ENCODE measurements around the gene CAPN14. TPM values are rescaled to one million over a fixed set of nuclear protein-coding genes. Genes with fewer than 3 reads are reported as not detected.

CAPN14 gene
- total and polyA plus RNA-seq, 2 of the 4 experiments (the other 2 are of a cell fraction), result under 0.01 to 0.09 TPM

DNA sequence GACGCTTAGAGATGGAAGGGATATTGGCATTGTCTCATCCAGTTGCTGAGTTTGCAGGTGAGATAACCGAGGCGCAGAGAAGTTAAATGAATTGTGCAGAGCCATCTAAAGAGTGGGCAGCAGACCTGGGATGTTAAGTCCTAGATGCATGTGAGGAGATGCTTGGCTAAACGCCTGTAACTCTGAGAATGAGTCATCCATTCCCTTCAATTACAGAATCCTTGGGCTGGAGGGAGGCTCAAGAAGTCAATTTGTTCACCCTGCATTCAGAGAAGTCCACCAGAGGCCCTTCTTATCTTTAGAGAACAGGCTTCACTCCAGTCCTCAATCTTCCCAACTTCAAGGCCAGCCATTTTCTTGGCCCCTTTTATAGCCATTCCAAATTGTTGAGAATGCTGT, 18.2 kb upstream of the CAPN14 start:
- peak overlapping the region; percentile 3; the same call in 1 of the 2 replicates for H3K4me2 ChIP-seq (ENCODE audit: low read depth, low read length)
- no peak overlapping the region for H3K9ac ChIP-seq (ENCODE audit: low read depth, low read length)
- in situ Hi-C loops (cut with MboI; ENCODE audit: low sequenced_read_pairs), result no loop called here

More for the DNA sequence above, 18.2 kb upstream of the CAPN14 start:
- H3K27me3 ChIP-seq (ENCODE audit: control insufficient read depth, insufficient read depth, low read length), result no peaks in the 10 kb centered on the region
- intact Hi-C loops (cut with micrococcal nuclease) (loop anchor here (1.0 kb wide), 1 partner anchor 83 kb away; no protein-coding TSS in a partner anchor), dilution Hi-C loops (cut with HindIII; ENCODE audit: low sequenced_read_pairs, unreplicated experiment) (no loop called here)
- no peak overlapping the region; the same call in 1 of the 2 replicates for H2AK5ac ChIP-seq (ENCODE audit: low read depth, low read length)
- H3K4ac ChIP-seq (ENCODE audit: low read depth, low read length), result no peak overlapping the region
- TF ChIP-seq FOS (IDR thresholded peaks at IDR 0.05; ENCODE audit: low read depth, low read length) (peak; percentile 81), RCOR1 (IDR thresholded peaks at IDR 0.05; ENCODE audit: insufficient replicate concordance, low read length) (no peak), RFX5 (IDR thresholded peaks at IDR 0.05; ENCODE audit: low read depth, low read length) (no peak), CEBPB (IDR thresholded peaks at IDR 0.05; ENCODE audit: low read depth, low read length) (peak; percentile 30; the same call in 1 of the 2 replicates), CHD1 (IDR thresholded peaks at IDR 0.05; ENCODE audit: low read depth, low read length) (no peak)
- H3K9me3 ChIP-seq (ENCODE audit: control insufficient read depth, insufficient read depth, low read length), result no peaks in the 10 kb centered on the region
- DNase-seq (peak; percentile 92), ATAC-seq (ENCODE audit: low read depth) (peak; percentile 21; the same call in 1 of the 2 replicates)
- H3K36me3 ChIP-seq (ENCODE audit: control insufficient read depth, insufficient read depth, low read length), result no peaks in the 10 kb centered on the region
- H3K56ac ChIP-seq (ENCODE audit: extremely low read depth, insufficient read depth, low read length), result no peak overlapping the region
- BruUV-seq (replicated peaks), result no TSS peak
- H3K4me1 ChIP-seq (ENCODE audit: control insufficient read depth, insufficient read depth, low read length), result peaks cover 8% of the 10 kb centered on the region; the same call in 1 of the 2 replicates
- H2BK5ac ChIP-seq (ENCODE audit: low read depth, low read length, poor library complexity, severe bottlenecking), result no peak overlapping the region
- H2BK120ac ChIP-seq (ENCODE audit: low read depth, low read length), result no peak overlapping the region
- H2AFZ ChIP-seq (replicated peaks; ENCODE audit: low read length, poor library complexity), result no peak overlapping the region
- ChIA-PET POLR2A (ENCODE audit: unreplicated experiment) (no interaction called here), CTCF (interaction anchor here (0.8 to 1.0 kb wide), 2 partner anchors 98 to 524 kb away, joined by 4 read pairs; no protein-coding TSS in a partner anchor)
- H3K27ac ChIP-seq (ENCODE audit: insufficient read depth, low read length), result no peak overlapping the region
- H4K8ac ChIP-seq (ENCODE audit: low read depth in 2 of 2, low read length in 2 of 2), result no peak overlapping the region
- H3K79me1 ChIP-seq (ENCODE audit: low read depth in 1 of 2, low read length in 2 of 2), result peaks cover 12 to 45% of the 10 kb centered on the region in 2 experiments
- peaks cover 18% of the 10 kb centered on the region; the same call in 1 of the 2 replicates for H3K9me1 ChIP-seq (ENCODE audit: insufficient read depth, low read length)
- peaks cover 19% of the 10 kb centered on the region for H4K20me1 ChIP-seq (ENCODE audit: insufficient read depth, low read length)
- no peak overlapping the region for H4K5ac ChIP-seq (ENCODE audit: low read depth, low read length)
- no peak overlapping the region for H2BK15ac ChIP-seq (ENCODE audit: low read depth, low read length)
- no peak overlapping the region for H3K23ac ChIP-seq (ENCODE audit: low read depth, low read length)
- no peak overlapping the region for H3K14ac ChIP-seq (replicated peaks; ENCODE audit: low read depth, low read length)
- H2BK20ac ChIP-seq (ENCODE audit: low read depth, low read length), result no peak overlapping the region
- no peak overlapping the region for H3K4me3 ChIP-seq (ENCODE audit: insufficient read depth, low read depth, low read length)
- WGBS, 2 experiments (ENCODE audit: extremely low coverage in 2 of 2, insufficient read length in 1 of 2), result no CpG with 5 or more reads among the region's 4 CpGs
- no peak overlapping the region for H3K18ac ChIP-seq (ENCODE audit: low read depth, low read length)
- no peak overlapping the region for H4K91ac ChIP-seq (ENCODE audit: insufficient read depth, low read depth, low read length)
- no peak overlapping the region for H2AK9ac ChIP-seq (replicated peaks; ENCODE audit: low read depth, low read length, poor library complexity)
